Measurements from ENCODE around the gene ALOX12.

The ALOX12 gene

GRCh38 chr17:7042501-7043181, 46.8 kb downstream of the ALOX12 start:
- TF ChIP-seq TAF1 (IDR thresholded peaks at IDR 0.05; ENCODE audit: low read depth) (no peak), FOXM1 (IDR thresholded peaks at IDR 0.05; ENCODE audit: borderline replicate concordance, low read depth) (no peak)
- TF ChIP-seq, protein P1, sequence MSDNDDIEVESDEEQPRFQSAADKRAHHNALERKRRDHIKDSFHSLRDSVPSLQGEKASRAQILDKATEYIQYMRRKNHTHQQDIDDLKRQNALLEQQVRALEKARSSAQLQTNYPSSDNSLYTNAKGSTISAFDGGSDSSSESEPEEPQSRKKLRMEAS (IDR thresholded peaks at IDR 0.05): 0 out of 2 replicates have a peak, but pooled peaks have one; percentile 6

GRCh38 chr17:7043182-7043496, 47.3 kb downstream of the ALOX12 start:
- TF ChIP-seq YY1 (IDR thresholded peaks at IDR 0.05; ENCODE audit: low read depth) (no peak), NFIC (IDR thresholded peaks at IDR 0.05) (no peak)
- TF ChIP-seq, protein P1 (IDR thresholded peaks at IDR 0.05): 0 out of 2 replicates have a peak, but pooled peaks have one; percentile 5

- no peak for TF ChIP-seq NFIC (IDR thresholded peaks at IDR 0.05)
- peak; percentile 45; the same call in 1 of the 2 replicates for TF ChIP-seq TAF1 (IDR thresholded peaks at IDR 0.05; ENCODE audit: low read depth)
- TF ChIP-seq RAD21 (IDR thresholded peaks at IDR 0.05; ENCODE audit: low read depth): no peak
- peak; percentile 21; the same call in 1 of the 2 replicates for TF ChIP-seq TEAD4 (IDR thresholded peaks at IDR 0.05)
- no peak for TF ChIP-seq CEBPB (IDR thresholded peaks at IDR 0.05)
- peak; percentile 65 for TF ChIP-seq EGR1 (IDR thresholded peaks at IDR 0.05)
- TF ChIP-seq, protein P2, sequence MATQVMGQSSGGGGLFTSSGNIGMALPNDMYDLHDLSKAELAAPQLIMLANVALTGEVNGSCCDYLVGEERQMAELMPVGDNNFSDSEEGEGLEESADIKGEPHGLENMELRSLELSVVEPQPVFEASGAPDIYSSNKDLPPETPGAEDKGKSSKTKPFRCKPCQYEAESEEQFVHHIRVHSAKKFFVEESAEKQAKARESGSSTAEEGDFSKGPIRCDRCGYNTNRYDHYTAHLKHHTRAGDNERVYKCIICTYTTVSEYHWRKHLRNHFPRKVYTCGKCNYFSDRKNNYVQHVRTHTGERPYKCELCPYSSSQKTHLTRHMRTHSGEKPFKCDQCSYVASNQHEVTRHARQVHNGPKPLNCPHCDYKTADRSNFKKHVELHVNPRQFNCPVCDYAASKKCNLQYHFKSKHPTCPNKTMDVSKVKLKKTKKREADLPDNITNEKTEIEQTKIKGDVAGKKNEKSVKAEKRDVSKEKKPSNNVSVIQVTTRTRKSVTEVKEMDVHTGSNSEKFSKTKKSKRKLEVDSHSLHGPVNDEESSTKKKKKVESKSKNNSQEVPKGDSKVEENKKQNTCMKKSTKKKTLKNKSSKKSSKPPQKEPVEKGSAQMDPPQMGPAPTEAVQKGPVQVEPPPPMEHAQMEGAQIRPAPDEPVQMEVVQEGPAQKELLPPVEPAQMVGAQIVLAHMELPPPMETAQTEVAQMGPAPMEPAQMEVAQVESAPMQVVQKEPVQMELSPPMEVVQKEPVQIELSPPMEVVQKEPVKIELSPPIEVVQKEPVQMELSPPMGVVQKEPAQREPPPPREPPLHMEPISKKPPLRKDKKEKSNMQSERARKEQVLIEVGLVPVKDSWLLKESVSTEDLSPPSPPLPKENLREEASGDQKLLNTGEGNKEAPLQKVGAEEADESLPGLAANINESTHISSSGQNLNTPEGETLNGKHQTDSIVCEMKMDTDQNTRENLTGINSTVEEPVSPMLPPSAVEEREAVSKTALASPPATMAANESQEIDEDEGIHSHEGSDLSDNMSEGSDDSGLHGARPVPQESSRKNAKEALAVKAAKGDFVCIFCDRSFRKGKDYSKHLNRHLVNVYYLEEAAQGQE (IDR thresholded peaks at IDR 0.05; ENCODE audit: low read depth): no peak
- 0 out of 2 replicates have a peak, but pooled peaks have one; percentile 24 for TF ChIP-seq YY1 (IDR thresholded peaks at IDR 0.05; ENCODE audit: low read depth)
- no peak for TF ChIP-seq FOXM1 (IDR thresholded peaks at IDR 0.05; ENCODE audit: borderline replicate concordance, low read depth)
- 0 out of 2 replicates have a peak, but pooled peaks have one; percentile 22 for TF ChIP-seq ZBTB7A (IDR thresholded peaks at IDR 0.05; ENCODE audit: low read depth)
- no peak; the same call in 1 of the 2 replicates for TF ChIP-seq USF1 (IDR thresholded peaks at IDR 0.05)
- TF ChIP-seq, protein P1 (IDR thresholded peaks at IDR 0.05): peak; percentile 22
- peak; percentile 58; the same call in 1 of the 2 replicates for TF ChIP-seq TCF12 (IDR thresholded peaks at IDR 0.05; ENCODE audit: low read depth)
- TF ChIP-seq CREB1 (IDR thresholded peaks at IDR 0.05; ENCODE audit: low read depth): no peak
- TF ChIP-seq EP300 (IDR thresholded peaks at IDR 0.05; ENCODE audit: borderline replicate concordance): peak; percentile 45; the same call in 1 of the 2 replicates
Observed at GRCh38 chr17:7043497-7044198, 47.8 kb downstream of the ALOX12 start, which contains the start of gene SLC16A11. Gene SLC16A11 (minus strand): TSS chr17:7044092. CDS start chr17:7043513, 579 bp downstream.

- TF ChIP-seq USF1 (IDR thresholded peaks at IDR 0.05) (no peak), FOXM1 (IDR thresholded peaks at IDR 0.05; ENCODE audit: borderline replicate concordance, low read depth) (0 out of 2 replicates have a peak, but pooled peaks have one; percentile 20), RAD21 (IDR thresholded peaks at IDR 0.05; ENCODE audit: low read depth) (peak; percentile 95), NFIC (IDR thresholded peaks at IDR 0.05) (0 out of 2 replicates have a peak, but pooled peaks have one; percentile 29)
- TF ChIP-seq, protein P2 (IDR thresholded peaks at IDR 0.05; ENCODE audit: low read depth): no peak
Observed at GRCh38 chr17:7045492-7046126, 49.8 kb downstream of the ALOX12 start.

- peak; percentile 81 for TF ChIP-seq TCF12 (IDR thresholded peaks at IDR 0.05; ENCODE audit: low read depth)
- TF ChIP-seq, protein P1 (IDR thresholded peaks at IDR 0.05): peak; percentile 46
- 0 out of 2 replicates have a peak, but pooled peaks have one; percentile 16 for TF ChIP-seq USF1 (IDR thresholded peaks at IDR 0.05)
- no peak; the same call in 1 of the 2 replicates for TF ChIP-seq TAF1 (IDR thresholded peaks at IDR 0.05; ENCODE audit: low read depth)
- peak; percentile 89 for TF ChIP-seq CEBPB (IDR thresholded peaks at IDR 0.05)
- no peak for TF ChIP-seq EGR1 (IDR thresholded peaks at IDR 0.05)
- no peak for TF ChIP-seq ZBTB7A (IDR thresholded peaks at IDR 0.05; ENCODE audit: low read depth)
- peak; percentile 66; the same call in 1 of the 2 replicates for TF ChIP-seq EP300 (IDR thresholded peaks at IDR 0.05; ENCODE audit: borderline replicate concordance)
- TF ChIP-seq CREB1 (IDR thresholded peaks at IDR 0.05; ENCODE audit: low read depth): no peak
- 0 out of 2 replicates have a peak, but pooled peaks have one; percentile 13 for TF ChIP-seq FOXM1 (IDR thresholded peaks at IDR 0.05; ENCODE audit: borderline replicate concordance, low read depth)
- TF ChIP-seq, protein P2 (IDR thresholded peaks at IDR 0.05; ENCODE audit: low read depth): no peak
- peak; percentile 26; the same call in 1 of the 2 replicates for TF ChIP-seq TEAD4 (IDR thresholded peaks at IDR 0.05)
- TF ChIP-seq RAD21 (IDR thresholded peaks at IDR 0.05; ENCODE audit: low read depth): no peak
- peak; percentile 41; the same call in 1 of the 2 replicates for TF ChIP-seq YY1 (IDR thresholded peaks at IDR 0.05; ENCODE audit: low read depth)
- no peak for TF ChIP-seq NFIC (IDR thresholded peaks at IDR 0.05)
Observed at GRCh38 chr17:7046127-7046724, 50.4 kb downstream of the ALOX12 start.
